GM18861 (cell line): ENCODE data around the gene ERRFI1.

ENCODE experiments used
- ATAC-seq: cut with Tn5 transposase; IDR thresholded peaks from one replicate; pipeline ENCODE4 v1.9.1; 2021; ENCODE audit not compliant: unreplicated experiment

Gene ERRFI1

GRCh38 chr1:8046391-8046790 lies 20.3 kb upstream of the ERRFI1 start:
- ATAC-seq = no peak

- no peak for ATAC-seq
Observed at GRCh38 chr1:8043621-8044020, 17.5 kb upstream of the ERRFI1 start.

- ATAC-seq = no peak
Observed at GRCh38 chr1:8042134-8042533, 16.0 kb upstream of the ERRFI1 start.

- ATAC-seq = no peak
Observed at GRCh38 chr1:8040586-8040985, 14.5 kb upstream of the ERRFI1 start.

- ATAC-seq = no peak
Observed at GRCh38 chr1:8039071-8039470, 13.0 kb upstream of the ERRFI1 start.

GRCh38 chr1:8035289-8035688 lies 9.2 kb upstream of the ERRFI1 start:
- no peak for ATAC-seq

- no peak for ATAC-seq
Observed at GRCh38 chr1:8033322-8033721, 7.2 kb upstream of the ERRFI1 start.

- no peak for ATAC-seq
Observed at GRCh38 chr1:8032366-8032910, 6.3 kb upstream of the ERRFI1 start.

GRCh38 chr1:8031176-8031785 lies 5.2 kb upstream of the ERRFI1 start:
- ATAC-seq = no peak

GRCh38 chr1:8028571-8028910 lies 2.4 kb upstream of the ERRFI1 start:
- no peak for ATAC-seq

- ATAC-seq = no peak
Observed at GRCh38 chr1:8027748-8028570, 1.9 kb upstream of the ERRFI1 start.

GRCh38 chr1:8026976-8027747 lies 1.1 kb upstream of the ERRFI1 start:
- ATAC-seq = no peak

- peak; percentile 9 for ATAC-seq
Observed at GRCh38 chr1:8025671-8026144, 401 bp downstream of the ERRFI1 start.

GRCh38 chr1:8025061-8025670 lies 943 bp downstream of the ERRFI1 start:
- ATAC-seq = no peak

- ATAC-seq = no peak
Observed at GRCh38 chr1:8024329-8024728, 1.8 kb downstream of the ERRFI1 start.

GRCh38 chr1:8023995-8024313 lies 2.2 kb downstream of the ERRFI1 start:
- ATAC-seq = no peak

- no peak for ATAC-seq
Observed at GRCh38 chr1:8023287-8023994, 2.7 kb downstream of the ERRFI1 start.

GRCh38 chr1:8022395-8023286 lies 3.5 kb downstream of the ERRFI1 start:
- no peak for ATAC-seq

GRCh38 chr1:8021676-8022266 lies 4.3 kb downstream of the ERRFI1 start:
- no peak for ATAC-seq
